ENCODE data around the gene LOXL1. TPM values are rescaled to one million over a fixed set of nuclear protein-coding genes. Genes with fewer than 3 reads are reported as not detected.

LOXL1 gene
- total RNA-seq, 1 experiment from 2014 or later = 4.9 TPM

- intact Hi-C loops (cut with micrococcal nuclease) = no loop called here
- peaks cover 8% of the 10 kb centered on the region for H3K4me1 Mint-ChIP-seq (ENCODE audit: insufficient read depth, unreplicated experiment)
- POLR2A ChIA-PET = no interaction called here
- no peak for DNase-seq (ENCODE audit: unreplicated experiment)
- H3K36me3 Mint-ChIP-seq (ENCODE audit: insufficient read depth, unreplicated experiment) = no peaks in the 10 kb centered on the region
- BruUV-seq (replicated peaks) = no TSS peak
- no peaks in the 10 kb centered on the region for H3K27me3 Mint-ChIP-seq (ENCODE audit: insufficient read depth, unreplicated experiment)
- H3K27ac Mint-ChIP-seq (ENCODE audit: low read depth, unreplicated experiment) = no peak overlapping the region
- H3K4me3 Mint-ChIP-seq (ENCODE audit: unreplicated experiment) = no peak overlapping the region
- H3K9me3 Mint-ChIP-seq (ENCODE audit: unreplicated experiment) = no peaks in the 10 kb centered on the region
- TF ChIP-seq CTCF (IDR thresholded peaks at IDR 0.05; ENCODE audit: unreplicated experiment) = no peak
- CTCF ChIA-PET = interaction anchor here (1.3 kb wide), 1 partner anchor 10 kb away, joined by 4 read pairs; no protein-coding TSS in a partner anchor
Observed at GRCh38 chr15:73946795-73947370, 20.6 kb downstream of the LOXL1 start.

GRCh38 chr15:73947651-73948050, 21.4 kb downstream of the LOXL1 start:
- CTCF ChIA-PET = interaction anchor here (0.6 kb wide), 1 partner anchor 36 kb away, joined by 3 read pairs; no protein-coding TSS in a partner anchor

GRCh38 chr15:73948396-73948795, 22.1 kb downstream of the LOXL1 start:
- H3K4me3 Mint-ChIP-seq (ENCODE audit: unreplicated experiment) = no peak overlapping the region
- intact Hi-C loops (cut with micrococcal nuclease) = no loop called here
- no peak for TF ChIP-seq CTCF (IDR thresholded peaks at IDR 0.05; ENCODE audit: unreplicated experiment)
- H3K9me3 Mint-ChIP-seq (ENCODE audit: unreplicated experiment) = no peaks in the 10 kb centered on the region
- BruUV-seq (replicated peaks) = no TSS peak
- no peaks in the 10 kb centered on the region for H3K27me3 Mint-ChIP-seq (ENCODE audit: insufficient read depth, unreplicated experiment)
- no peak for DNase-seq (ENCODE audit: unreplicated experiment)
- H3K4me1 Mint-ChIP-seq (ENCODE audit: insufficient read depth, unreplicated experiment) = peaks cover 5% of the 10 kb centered on the region
- peaks cover 5% of the 10 kb centered on the region for H3K36me3 Mint-ChIP-seq (ENCODE audit: insufficient read depth, unreplicated experiment)
- no peak overlapping the region for H3K27ac Mint-ChIP-seq (ENCODE audit: low read depth, unreplicated experiment)
- CTCF ChIA-PET = interaction anchor here (0.7 kb wide), 1 partner anchor 51 kb away, joined by 3 read pairs; no protein-coding TSS in a partner anchor
- POLR2A ChIA-PET = no interaction called here

More at GRCh38 chr15:73947651-73948050, 21.4 kb downstream of the LOXL1 start:
- POLR2A ChIA-PET = no interaction called here
- Mint-ChIP-seq H3K9me3 (ENCODE audit: unreplicated experiment) (no peaks in the 10 kb centered on the region), H3K36me3 (ENCODE audit: insufficient read depth, unreplicated experiment) (peaks cover 5% of the 10 kb centered on the region), H3K4me1 (ENCODE audit: insufficient read depth, unreplicated experiment) (peaks cover 5% of the 10 kb centered on the region), H3K4me3 (ENCODE audit: unreplicated experiment) (no peak overlapping the region), H3K27ac (ENCODE audit: low read depth, unreplicated experiment) (no peak overlapping the region), H3K27me3 (ENCODE audit: insufficient read depth, unreplicated experiment) (no peaks in the 10 kb centered on the region)
- intact Hi-C loops (cut with micrococcal nuclease) = no loop called here
- DNase-seq (ENCODE audit: unreplicated experiment) = no peak
- TF ChIP-seq CTCF (IDR thresholded peaks at IDR 0.05; ENCODE audit: unreplicated experiment) = no peak
- no TSS peak for BruUV-seq (replicated peaks)

GRCh38 chr15:73948982-73949381, 22.7 kb downstream of the LOXL1 start:
- intact Hi-C loops (cut with micrococcal nuclease) = no loop called here
- CTCF ChIA-PET = interaction anchor here (1.4 to 1.5 kb wide), 2 partner anchors 11 to 15 kb away, joined by 4 to 6 read pairs; no protein-coding TSS in a partner anchor

More at GRCh38 chr15:73948982-73949381, 22.7 kb downstream of the LOXL1 start:
- peaks cover 5% of the 10 kb centered on the region for H3K4me1 Mint-ChIP-seq (ENCODE audit: insufficient read depth, unreplicated experiment)
- no peak for TF ChIP-seq CTCF (IDR thresholded peaks at IDR 0.05; ENCODE audit: unreplicated experiment)
- BruUV-seq (replicated peaks) = no TSS peak
- peaks cover 5% of the 10 kb centered on the region for H3K36me3 Mint-ChIP-seq (ENCODE audit: insufficient read depth, unreplicated experiment)
- H3K27ac Mint-ChIP-seq (ENCODE audit: low read depth, unreplicated experiment) = no peak overlapping the region
- POLR2A ChIA-PET = no interaction called here
- H3K4me3 Mint-ChIP-seq (ENCODE audit: unreplicated experiment) = no peak overlapping the region
- no peaks in the 10 kb centered on the region for H3K9me3 Mint-ChIP-seq (ENCODE audit: unreplicated experiment)
- H3K27me3 Mint-ChIP-seq (ENCODE audit: insufficient read depth, unreplicated experiment) = no peaks in the 10 kb centered on the region
- no peak for DNase-seq (ENCODE audit: unreplicated experiment)
